ENCODE measurements around the gene ARMC7. TPM values are rescaled to one million over a fixed set of nuclear protein-coding genes. Genes with fewer than 3 reads are reported as not detected.

The ARMC7 gene
- total RNA-seq, 1 experiment from 2014 or later: 48.7 TPM

- no TSS peak for BruUV-seq (replicated peaks)
- H3K4me1 ChIP-seq (ENCODE audit: control insufficient read depth, insufficient read depth, low read length): peaks cover 16% of the 10 kb centered on the region
These were observed 32.7 kb upstream of the ARMC7 start for GRCh38 chr17:75077072-75077495.

GRCh38 chr17:75077496-75078283 is 32.1 kb upstream of the ARMC7 start:
- no peaks in the 10 kb centered on the region for H3K27me3 ChIP-seq (ENCODE audit: control insufficient read depth, insufficient read depth, low read length)
- H3K9me3 ChIP-seq (ENCODE audit: control insufficient read depth, insufficient read depth, low read depth, low read length): no peaks in the 10 kb centered on the region
- H3K4me1 ChIP-seq (ENCODE audit: control insufficient read depth, insufficient read depth, low read length): peaks cover 16% of the 10 kb centered on the region
- no peaks in the 10 kb centered on the region for H3K36me3 ChIP-seq (ENCODE audit: control insufficient read depth, insufficient read depth, low read length)
- intact Hi-C loops (cut with micrococcal nuclease; ENCODE audit: unreplicated experiment): no loop called here
- H3K27ac ChIP-seq (ENCODE audit: low read length): peak overlapping the region; percentile 49
- BruUV-seq (replicated peaks): no TSS peak
- TF ChIP-seq TCF7L2 (IDR thresholded peaks at IDR 0.05; ENCODE audit: low read depth, low read length): no peak
- no peak for TF ChIP-seq REST (IDR thresholded peaks at IDR 0.05; ENCODE audit: insufficient read depth in 1 of 2, low read depth in 2 of 2, low read length in 1 of 2)
- TF ChIP-seq SIN3A (IDR thresholded peaks at IDR 0.05; ENCODE audit: borderline replicate concordance, insufficient read depth, low read depth, low read length): no peak
- TF ChIP-seq CTCF (IDR thresholded peaks at IDR 0.05): no peak
- TF ChIP-seq POLR2AphosphoS5 (IDR thresholded peaks at IDR 0.05; ENCODE audit: low read depth, low read length): no peak
- DNase-seq (ENCODE audit: low read depth, low spot score) (no peak), ATAC-seq (no peak)
- CTCF ChIA-PET: interaction anchor here (0.6 kb wide), 1 partner anchor 196 kb away, joined by 3 read pairs; no protein-coding TSS in a partner anchor
- POLR2A ChIA-PET: no interaction called here
- in situ Hi-C loops (cut with HindIII; ENCODE audit: low pct_unique_long_range_greater_than_20kb, low sequenced_read_pairs): no loop called here
- no peak overlapping the region for H3K4me3 ChIP-seq (ENCODE audit: low read depth in 2 of 2, low read length in 2 of 2)

More at GRCh38 chr17:75077072-75077495, 32.7 kb upstream of the ARMC7 start:
- ATAC-seq (no peak), DNase-seq (ENCODE audit: low read depth, low spot score) (no peak)
- no peak for TF ChIP-seq REST (IDR thresholded peaks at IDR 0.05; ENCODE audit: insufficient read depth in 1 of 2, low read depth in 2 of 2, low read length in 1 of 2)
- no peak for TF ChIP-seq CTCF (IDR thresholded peaks at IDR 0.05)
- no peak for TF ChIP-seq TCF7L2 (IDR thresholded peaks at IDR 0.05; ENCODE audit: low read depth, low read length)
- no peak for TF ChIP-seq POLR2AphosphoS5 (IDR thresholded peaks at IDR 0.05; ENCODE audit: low read depth, low read length)
- TF ChIP-seq SIN3A (IDR thresholded peaks at IDR 0.05; ENCODE audit: borderline replicate concordance, insufficient read depth, low read depth, low read length): no peak
- ChIA-PET POLR2A (no interaction called here), CTCF (no interaction called here)
- H3K36me3 ChIP-seq (ENCODE audit: control insufficient read depth, insufficient read depth, low read length): no peaks in the 10 kb centered on the region
- intact Hi-C loops (cut with micrococcal nuclease; ENCODE audit: unreplicated experiment): no loop called here
- H3K27me3 ChIP-seq (ENCODE audit: control insufficient read depth, insufficient read depth, low read length): no peaks in the 10 kb centered on the region
- H3K9me3 ChIP-seq (ENCODE audit: control insufficient read depth, insufficient read depth, low read depth, low read length): no peaks in the 10 kb centered on the region
- H3K4me3 ChIP-seq (ENCODE audit: low read depth in 2 of 2, low read length in 2 of 2): no peak overlapping the region
- in situ Hi-C loops (cut with HindIII; ENCODE audit: low pct_unique_long_range_greater_than_20kb, low sequenced_read_pairs): no loop called here
- H3K27ac ChIP-seq (ENCODE audit: low read length): no peak overlapping the region
